GM18502 (cell line): Measurements from ENCODE around the gene OR6B2.
"Not testable (repeated sequence)": the region's sequence is repeated elsewhere in the genome, so short reads cannot be mapped to it uniquely, and the experiment has no call there.

ENCODE experiments used
- ATAC-seq: cut with Tn5 transposase; IDR thresholded peaks from one replicate; pipeline ENCODE4 v1.9.1; 2021; ENCODE audit warnings: mild to moderate bottlenecking; ENCODE audit not compliant: unreplicated experiment, poor library complexity

The OR6B2 gene

DNA sequence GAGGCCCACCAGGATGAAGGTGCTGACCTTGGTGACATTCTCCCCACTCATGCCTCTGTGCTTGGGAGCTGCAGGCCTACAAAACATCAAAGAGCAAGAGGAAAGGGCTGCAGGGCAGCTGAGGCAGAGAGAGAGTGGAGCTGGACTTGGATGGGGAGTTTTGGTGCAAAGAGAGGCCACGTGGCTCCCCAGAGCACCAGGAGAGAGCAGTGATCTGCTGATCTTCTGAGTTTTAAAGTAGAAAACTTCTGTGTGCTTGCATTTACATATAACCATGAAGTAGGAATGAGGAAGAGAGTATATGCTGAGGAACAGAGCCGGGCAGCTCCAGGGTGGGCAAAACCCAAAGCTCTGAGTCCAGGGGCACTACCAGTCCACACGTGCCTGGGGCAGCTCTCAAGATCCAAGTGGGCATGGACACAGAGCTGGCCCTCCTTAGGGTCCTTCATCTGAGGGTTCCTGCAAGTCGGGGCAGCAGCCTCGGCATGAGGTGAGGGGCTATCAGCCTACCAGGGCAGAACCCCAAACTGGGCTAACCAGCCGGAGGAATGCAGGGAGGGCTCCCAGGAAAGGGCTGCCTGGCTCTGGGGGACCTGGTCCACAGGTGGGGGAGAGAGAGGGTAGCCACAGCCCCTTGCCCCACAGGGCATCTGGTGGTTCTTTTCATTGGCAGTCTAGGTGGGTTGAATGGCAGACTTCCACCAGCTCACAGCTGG, at the start of gene OR6B2:
TSS of gene OR6B2 (minus strand) at position 51 of the 716 bp plus-strand sequence. CDS start at position 51, 0 bp downstream.
- ATAC-seq = no peak

DNA sequence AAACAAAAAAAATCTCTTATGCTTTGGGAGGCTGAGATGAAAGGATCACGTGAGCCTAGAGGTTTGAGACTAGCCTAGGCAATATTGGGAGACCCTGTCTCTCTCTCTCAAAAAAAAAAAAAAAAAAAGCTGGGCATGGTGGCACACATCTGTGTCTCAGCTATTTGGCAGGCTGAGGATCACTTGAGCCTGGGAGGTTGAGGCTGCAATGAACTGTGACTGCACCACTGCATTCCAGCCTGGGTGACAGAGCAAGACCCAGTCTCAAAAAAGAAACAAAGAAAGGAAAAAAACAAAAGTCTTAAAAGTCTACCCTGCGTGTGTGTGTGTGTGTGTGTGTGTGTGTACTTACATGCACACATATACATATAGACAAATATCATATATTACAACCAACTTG, 48.4 kb upstream of the OR6B2 start:
- no peak for ATAC-seq

- no peak for ATAC-seq
Observed at GRCh38 chr2:240077442-240077841, 47.2 kb upstream of the OR6B2 start.

- ATAC-seq = no peak
Observed at GRCh38 chr2:240074545-240074944, 44.3 kb upstream of the OR6B2 start.

- ATAC-seq = no peak
Observed at GRCh38 chr2:240070907-240071306, 40.7 kb upstream of the OR6B2 start.

DNA sequence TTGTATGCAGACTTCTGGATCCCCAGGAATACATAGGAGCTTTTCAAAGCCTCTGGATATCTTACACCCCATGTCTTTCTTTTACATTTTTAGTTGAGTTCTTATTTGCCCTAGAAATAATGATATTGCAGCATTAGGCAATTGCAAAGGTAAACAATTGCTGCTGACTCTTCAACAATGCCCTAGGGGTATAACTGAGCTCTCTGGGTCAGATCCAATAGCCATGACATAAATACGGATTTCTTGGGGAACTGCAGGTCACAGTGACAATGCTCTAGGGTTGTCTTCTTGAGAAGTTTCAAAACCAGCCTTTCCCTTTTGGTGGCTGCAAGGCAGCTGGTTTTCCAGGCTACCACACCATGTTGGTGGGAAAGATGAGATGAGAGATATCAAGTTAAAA, 39.6 kb upstream of the OR6B2 start:
- no peak for ATAC-seq

- no peak for ATAC-seq
Observed at GRCh38 chr2:240068193-240068592, 38.0 kb upstream of the OR6B2 start.

DNA sequence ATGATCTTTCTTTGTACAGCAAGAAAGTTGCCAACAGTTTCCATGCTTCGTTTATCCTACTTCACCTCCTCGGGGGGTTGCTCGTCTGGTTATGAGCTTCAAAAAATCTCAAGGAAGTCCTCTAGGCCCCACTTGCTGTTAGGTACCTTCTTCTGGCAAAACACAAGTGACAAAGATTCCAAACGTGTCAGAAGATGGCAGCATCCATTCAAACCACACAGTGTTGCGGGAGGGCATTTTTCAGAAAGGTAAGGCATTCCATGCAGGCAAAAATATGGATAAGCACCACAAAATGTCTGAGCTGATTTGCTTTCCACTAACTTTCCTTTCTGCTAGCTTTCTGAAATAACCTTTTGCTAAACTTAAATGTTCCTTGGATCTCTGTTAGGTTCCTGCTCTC, 36.3 kb upstream of the OR6B2 start:
- ATAC-seq = no peak

DNA sequence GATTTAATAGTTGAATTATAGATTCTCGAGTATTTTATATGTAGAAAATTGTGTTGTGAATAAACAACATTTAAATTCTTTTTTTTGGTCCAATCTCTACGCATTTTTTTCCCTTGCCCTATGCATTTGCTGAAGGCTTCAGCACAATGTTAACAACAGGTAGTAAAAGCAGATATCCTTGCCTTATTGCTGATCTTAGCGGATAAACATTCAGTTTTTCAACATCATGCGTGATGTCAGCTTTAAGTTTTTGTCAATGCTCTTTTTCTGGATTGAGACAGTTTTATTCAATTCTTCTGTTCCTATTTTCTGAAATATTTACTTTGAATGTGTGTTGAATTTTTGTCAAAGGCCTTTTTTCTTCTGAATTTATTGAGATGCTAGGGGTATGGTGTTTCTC, 34.7 kb upstream of the OR6B2 start:
- no peak for ATAC-seq

DNA sequence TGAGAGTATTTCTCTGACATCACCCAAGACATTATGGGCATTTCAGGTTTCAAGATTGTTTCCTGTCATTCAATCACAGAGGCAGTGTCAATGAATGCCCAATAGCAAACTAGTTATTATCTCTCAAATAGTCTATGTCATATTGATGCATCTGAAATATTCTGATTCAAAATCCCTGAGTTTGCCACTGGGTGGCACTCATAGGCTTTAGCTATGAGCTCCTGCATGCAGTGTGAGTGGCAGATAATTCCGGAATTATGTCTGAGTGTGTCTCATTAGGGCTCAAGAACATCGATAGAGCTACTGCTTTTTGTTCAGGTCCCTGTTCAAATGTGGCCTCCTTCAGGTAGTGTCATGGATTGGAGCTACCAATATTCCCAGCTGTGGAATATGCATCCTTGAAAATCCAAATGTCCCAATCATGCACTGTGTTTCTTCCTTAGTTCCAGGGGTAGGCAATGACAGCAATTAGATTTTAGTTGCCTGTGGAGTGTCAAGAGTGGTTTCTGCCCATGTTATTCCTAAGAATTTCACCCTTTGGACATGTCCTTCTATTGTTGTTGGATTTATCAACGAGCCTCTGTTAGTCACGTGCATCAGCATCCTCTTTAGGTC, 30.9 kb upstream of the OR6B2 start:
- ATAC-seq = no peak

DNA sequence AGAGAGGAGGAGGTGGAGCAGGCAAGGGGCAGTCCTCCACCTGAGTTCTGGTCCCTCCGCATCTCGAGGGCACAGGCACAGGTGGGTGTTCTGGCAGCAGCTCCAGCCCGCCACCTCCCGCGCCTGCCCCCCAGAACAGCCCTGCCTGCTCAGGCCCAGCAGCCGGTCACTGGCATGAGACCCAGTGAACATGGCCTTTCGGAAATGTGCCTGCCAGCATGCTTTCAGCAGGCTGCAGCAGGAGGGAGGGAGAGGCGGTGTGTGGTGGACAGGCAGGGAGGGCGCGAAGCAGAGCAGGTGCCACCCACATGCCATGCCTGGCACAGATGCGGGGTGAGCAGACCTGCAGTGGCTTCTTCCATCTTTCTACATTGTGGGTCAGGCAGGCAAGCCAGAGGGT, 26.4 kb upstream of the OR6B2 start:
- no peak for ATAC-seq

DNA sequence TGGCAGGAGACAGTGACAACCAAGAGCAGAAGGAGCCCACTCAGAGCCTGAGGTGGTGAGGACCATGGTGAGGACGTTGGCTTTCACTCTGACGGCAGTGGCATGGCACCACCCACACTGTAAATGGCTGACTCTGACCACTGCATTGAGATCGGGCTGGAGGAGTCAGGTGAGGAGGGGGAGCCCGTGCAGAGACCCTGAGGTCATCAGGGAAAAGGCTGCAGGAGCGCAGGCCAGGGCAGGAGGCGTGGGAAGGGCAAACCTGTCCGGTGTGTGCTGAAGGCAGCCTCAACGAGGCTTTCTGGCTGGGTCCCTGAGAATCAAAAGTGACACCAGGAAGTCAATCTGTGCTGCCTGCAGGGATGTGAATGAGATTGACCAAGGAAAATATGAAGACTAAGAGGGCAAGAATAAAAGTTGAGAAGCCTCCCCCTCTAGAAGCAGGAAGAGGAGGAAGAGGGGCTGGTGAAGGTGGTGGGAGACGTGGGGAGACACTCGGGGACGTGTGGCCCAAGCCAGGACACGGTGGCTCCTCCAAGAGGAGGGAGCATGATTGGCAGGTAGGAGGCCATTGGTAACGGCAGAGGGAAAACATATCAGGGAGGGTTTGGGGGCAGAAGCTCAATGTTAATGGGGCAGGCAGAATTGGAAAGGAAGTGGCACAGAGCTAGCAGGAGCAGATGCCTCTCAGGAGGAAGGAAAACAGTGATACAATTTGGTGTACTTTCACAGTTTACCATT, 25.1 kb upstream of the OR6B2 start:
- no peak for ATAC-seq

DNA sequence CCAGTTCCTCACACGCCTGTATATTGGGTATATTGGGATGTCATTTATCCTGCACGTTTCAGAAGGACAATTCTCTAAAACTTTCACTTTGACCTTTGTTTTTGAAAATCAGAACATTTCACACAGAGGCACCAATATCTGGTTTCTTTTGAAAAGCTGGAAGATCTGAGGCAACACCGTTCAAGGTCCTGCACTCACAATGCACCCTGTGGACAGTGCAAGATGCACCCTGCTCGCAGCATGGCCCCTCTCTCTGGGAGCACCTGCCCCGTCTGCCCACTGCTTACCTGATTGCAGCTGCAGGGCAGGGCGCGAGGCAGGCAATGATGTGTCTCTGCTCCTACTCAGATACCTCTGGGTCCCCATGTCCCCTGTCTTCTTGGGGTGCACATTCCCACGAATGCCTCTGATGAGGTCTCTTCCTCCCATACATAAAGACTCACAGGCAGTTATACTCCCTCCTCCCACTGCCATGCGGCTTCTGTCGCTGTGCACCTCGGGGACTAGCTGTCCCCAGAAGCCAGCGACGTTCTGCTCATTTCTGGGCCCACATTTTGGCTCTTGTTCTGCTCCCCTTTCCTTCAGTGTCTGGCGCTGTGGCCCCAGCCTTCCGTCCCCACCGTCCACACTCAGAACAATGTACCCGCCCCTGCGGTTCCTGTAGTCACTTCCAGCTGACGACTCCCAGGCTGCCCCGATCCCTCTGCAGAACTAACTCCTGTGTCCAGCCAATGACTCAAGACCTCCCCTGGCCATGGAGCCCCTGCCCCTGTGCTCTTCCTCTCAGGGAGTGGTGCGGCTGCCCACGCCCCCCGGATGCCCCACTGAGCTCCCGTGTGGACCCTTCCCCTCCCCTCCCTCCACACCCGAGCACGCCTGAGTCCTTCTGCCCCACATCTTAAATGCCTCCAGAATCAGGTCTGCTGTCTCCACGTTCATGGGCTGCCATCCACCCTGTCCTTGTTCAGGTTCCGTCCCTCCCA, 23.2 kb upstream of the OR6B2 start, which contains the start of gene OR6B3:
TSS of gene OR6B3 (minus strand) at position 349 of the 983 bp plus-strand sequence.
- no peak for ATAC-seq

- no peak for ATAC-seq
Observed at GRCh38 chr2:240052524-240052923, 22.3 kb upstream of the OR6B2 start.

DNA sequence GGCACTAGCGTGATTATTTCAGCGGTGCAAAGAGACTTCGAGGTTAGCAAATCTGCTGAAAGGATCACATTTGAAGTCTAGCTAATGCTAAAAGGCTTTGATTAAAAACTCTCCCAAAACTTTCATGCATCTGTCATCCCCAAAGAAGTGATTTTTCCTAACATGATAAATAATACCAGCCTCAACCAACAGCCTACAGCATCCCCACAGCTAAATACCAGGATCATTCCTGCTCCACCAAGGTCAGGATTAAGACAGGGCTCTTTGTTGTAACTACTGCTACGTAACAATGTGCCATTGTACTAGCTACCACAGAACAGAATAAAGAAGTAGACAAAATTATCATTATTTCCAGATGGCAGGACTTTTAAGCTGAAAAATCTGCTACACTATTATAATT, 21.5 kb upstream of the OR6B2 start:
- ATAC-seq = no peak

DNA sequence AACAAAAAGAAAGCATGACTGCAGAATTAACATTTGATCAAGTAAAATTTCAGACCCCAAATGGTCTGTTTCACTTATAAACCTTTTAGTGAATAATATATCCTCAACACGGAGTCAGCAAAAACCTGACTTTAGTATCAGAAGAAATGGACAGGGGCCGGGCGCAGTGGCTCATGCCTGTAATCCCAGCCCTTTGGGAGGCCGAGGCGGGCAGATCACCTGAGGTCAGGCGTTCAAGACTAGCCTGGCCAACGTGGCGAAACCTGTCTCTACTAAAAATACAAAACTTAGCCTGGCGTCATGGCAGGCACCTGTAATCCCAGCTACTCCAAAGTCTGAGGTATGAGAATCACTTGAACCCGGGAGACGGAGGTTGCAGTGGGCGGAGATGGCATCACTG, 20.0 kb upstream of the OR6B2 start:
- no peak for ATAC-seq

GRCh38 chr2:240048237-240048636, 18.0 kb upstream of the OR6B2 start:
- ATAC-seq = no peak

- no peak for ATAC-seq
Observed at GRCh38 chr2:240045098-240045497, 14.9 kb upstream of the OR6B2 start.

DNA sequence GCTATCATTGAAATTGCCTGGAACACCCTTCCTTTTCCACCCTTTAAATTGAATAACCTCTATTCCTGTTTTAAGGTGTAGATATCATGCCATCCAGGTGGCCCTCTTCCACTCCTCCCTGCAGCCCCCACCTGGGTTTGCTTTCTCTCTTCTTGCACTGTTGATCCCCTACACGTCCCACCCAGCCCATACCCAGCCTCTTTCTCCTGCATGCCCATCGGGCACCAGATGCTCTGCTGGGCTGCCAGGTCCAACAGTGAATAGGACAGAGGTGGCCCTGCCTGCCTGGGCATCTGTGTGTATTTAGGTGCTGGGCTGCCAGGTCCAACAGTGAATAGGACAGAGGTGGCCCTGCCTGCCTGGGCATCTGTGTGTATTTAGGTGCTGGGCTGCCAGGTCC, 13.9 kb upstream of the OR6B2 start:
- ATAC-seq = not testable (repeated sequence)

- no peak for ATAC-seq
Observed at GRCh38 chr2:240043279-240043989, 13.2 kb upstream of the OR6B2 start.
